Measurements from ENCODE around the gene MST1. TPM values are rescaled to one million over a fixed set of nuclear protein-coding genes. Genes with fewer than 3 reads are reported as not detected.

Gene MST1
- total and polyA plus RNA-seq, 2 donors (not counting 1 experiment from before 2014, with no cell fraction given): 3.5 to 6.6 TPM

DNA sequence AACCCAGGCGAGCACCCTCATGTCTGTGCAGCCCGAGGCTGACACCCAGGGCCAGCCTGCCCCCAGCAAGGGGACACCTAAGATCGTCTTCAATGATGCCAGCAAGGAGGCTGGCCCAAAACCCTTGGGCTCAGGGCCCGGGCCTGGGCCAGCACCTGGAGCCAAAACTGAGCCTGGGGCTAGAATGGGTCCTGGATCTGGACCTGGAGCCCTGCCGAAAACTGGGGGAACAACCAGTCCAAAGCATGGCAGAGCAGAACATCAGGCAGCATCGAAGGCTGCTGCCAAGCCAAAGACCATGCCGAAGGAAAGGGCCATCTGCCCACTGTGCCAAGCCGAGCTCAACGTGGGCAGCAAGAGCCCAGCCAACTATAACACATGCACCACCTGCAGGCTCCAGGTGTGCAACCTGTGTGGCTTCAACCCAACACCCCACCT is 46.5 kb downstream of the MST1 start:
- no peak for DNase-seq (ENCODE audit: low read depth in 2 of 2)
- Histone ChIP-seq H4K20me1 (ENCODE audit: control insufficient read depth, extremely low read depth, insufficient read depth, low read length) (no peaks in the 10 kb centered on the region), H3K4me1 (ENCODE audit: control insufficient read depth, extremely low read depth, insufficient read depth, low read length) (no peaks in the 10 kb centered on the region), H3K4me3 (replicated peaks in 1 of 4; ENCODE audit: control extremely low read depth in 1 of 4, insufficient read depth in 1 of 4, low read depth in 3 of 4, low read length in 4 of 4) (no peak overlapping the region), H3K4me2 (ENCODE audit: extremely low read depth, insufficient read depth, low read length) (no peak overlapping the region), H3K9me3 (ENCODE audit: control insufficient read depth, insufficient read depth, low read depth, low read length) (no peaks in the 10 kb centered on the region), H3K79me2 (ENCODE audit: control insufficient read depth, insufficient read depth, low read length) (no peaks in the 10 kb centered on the region), H3K27me3 (ENCODE audit: control insufficient read depth, insufficient read depth, low read length) (no peaks in the 10 kb centered on the region), H3K9ac (ENCODE audit: insufficient read depth, low read length) (no peak overlapping the region), H3K27ac (ENCODE audit: insufficient read depth, low read length) (no peak overlapping the region), H2AFZ (ENCODE audit: low read length) (no peak overlapping the region), H3K36me3 (ENCODE audit: control insufficient read depth, insufficient read depth, low read length) (no peaks in the 10 kb centered on the region)
- TF ChIP-seq CTCF (conservative IDR thresholded peaks at IDR 0.05 in 1 of 2, IDR thresholded peaks at IDR 0.05 in 1 of 2; ENCODE audit: low read depth in 1 of 2, low read length in 2 of 2): no peak
- no peak for TF ChIP-seq EZH2 (IDR thresholded peaks at IDR 0.05; ENCODE audit: low read length, missing control alignments)

DNA sequence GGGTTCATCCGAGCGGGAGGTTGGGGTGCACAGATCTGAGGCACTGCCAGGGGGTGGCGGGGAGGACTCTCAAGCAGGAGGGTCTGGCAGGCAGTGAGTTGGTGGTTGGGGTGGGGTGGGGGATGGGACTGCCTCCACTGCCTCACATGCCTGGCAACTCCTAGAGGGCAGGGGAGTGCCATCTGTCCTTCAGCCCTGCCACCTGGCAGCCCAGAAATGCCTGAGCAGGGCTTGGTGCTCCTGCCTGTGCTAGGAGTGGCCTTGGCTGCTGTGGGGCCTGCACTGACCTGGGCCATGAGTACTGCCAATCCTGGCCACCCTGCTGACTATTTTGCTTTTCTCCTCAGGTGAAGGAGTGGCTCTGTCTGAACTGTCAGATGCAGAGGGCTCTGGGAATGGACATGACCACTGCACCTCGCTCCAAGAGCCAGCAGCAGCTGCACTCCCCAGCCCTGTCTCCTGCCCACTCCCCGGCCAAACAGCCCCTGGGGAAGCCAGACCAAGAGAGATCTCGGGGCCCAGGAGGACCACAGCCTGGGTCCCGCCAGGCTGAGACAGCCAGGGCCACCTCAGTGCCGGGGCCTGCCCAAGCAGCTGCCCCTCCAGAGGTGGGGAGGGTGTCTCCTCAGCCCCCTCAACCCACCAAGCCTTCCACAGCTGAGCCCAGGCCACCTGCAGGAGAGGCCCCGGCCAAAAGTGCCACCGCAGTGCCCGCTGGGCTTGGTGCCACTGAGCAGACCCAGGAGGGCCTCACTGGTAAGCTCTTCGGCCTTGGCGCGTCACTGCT is 47.2 kb downstream of the MST1 start:
- H3K4me2 ChIP-seq (ENCODE audit: extremely low read depth, insufficient read depth, low read length): no peak overlapping the region
- H3K9ac ChIP-seq (ENCODE audit: insufficient read depth, low read length): no peak overlapping the region
- no peaks in the 10 kb centered on the region for H3K27me3 ChIP-seq (ENCODE audit: control insufficient read depth, insufficient read depth, low read length)
- H3K4me1 ChIP-seq (ENCODE audit: control insufficient read depth, extremely low read depth, insufficient read depth, low read length): no peaks in the 10 kb centered on the region
- H3K36me3 ChIP-seq (ENCODE audit: control insufficient read depth, insufficient read depth, low read length): no peaks in the 10 kb centered on the region
- H2AFZ ChIP-seq (ENCODE audit: low read length): no peak overlapping the region
- H4K20me1 ChIP-seq (ENCODE audit: control insufficient read depth, extremely low read depth, insufficient read depth, low read length): no peaks in the 10 kb centered on the region
- no peak overlapping the region for H3K4me3 ChIP-seq (replicated peaks in 1 of 4; ENCODE audit: control extremely low read depth in 1 of 4, insufficient read depth in 1 of 4, low read depth in 3 of 4, low read length in 4 of 4)
- no peak overlapping the region for H3K27ac ChIP-seq (ENCODE audit: insufficient read depth, low read length)
- no peak for TF ChIP-seq CTCF (conservative IDR thresholded peaks at IDR 0.05 in 1 of 2, IDR thresholded peaks at IDR 0.05 in 1 of 2; ENCODE audit: low read depth in 1 of 2, low read length in 2 of 2)
- TF ChIP-seq EZH2 (IDR thresholded peaks at IDR 0.05; ENCODE audit: low read length, missing control alignments): no peak
- no peaks in the 10 kb centered on the region for H3K79me2 ChIP-seq (ENCODE audit: control insufficient read depth, insufficient read depth, low read length)
- no peak for DNase-seq (ENCODE audit: low read depth in 2 of 2)
- H3K9me3 ChIP-seq (ENCODE audit: control insufficient read depth, insufficient read depth, low read depth, low read length): no peaks in the 10 kb centered on the region

- Histone ChIP-seq H3K9me3 (ENCODE audit: control insufficient read depth, insufficient read depth, low read depth, low read length) (no peaks in the 10 kb centered on the region), H2AFZ (ENCODE audit: low read length) (no peak overlapping the region), H3K27me3 (ENCODE audit: control insufficient read depth, insufficient read depth, low read length) (no peaks in the 10 kb centered on the region), H3K36me3 (ENCODE audit: control insufficient read depth, insufficient read depth, low read length) (no peaks in the 10 kb centered on the region), H3K4me3 (replicated peaks in 1 of 4; ENCODE audit: control extremely low read depth in 1 of 4, insufficient read depth in 1 of 4, low read depth in 3 of 4, low read length in 4 of 4) (no peak overlapping the region), H3K79me2 (ENCODE audit: control insufficient read depth, insufficient read depth, low read length) (no peaks in the 10 kb centered on the region), H3K27ac (ENCODE audit: insufficient read depth, low read length) (no peak overlapping the region), H3K9ac (ENCODE audit: insufficient read depth, low read length) (no peak overlapping the region), H4K20me1 (ENCODE audit: control insufficient read depth, extremely low read depth, insufficient read depth, low read length) (no peaks in the 10 kb centered on the region), H3K4me2 (ENCODE audit: extremely low read depth, insufficient read depth, low read length) (no peak overlapping the region), H3K4me1 (ENCODE audit: control insufficient read depth, extremely low read depth, insufficient read depth, low read length) (no peaks in the 10 kb centered on the region)
- DNase-seq (ENCODE audit: low read depth in 2 of 2): no peak
- TF ChIP-seq CTCF (conservative IDR thresholded peaks at IDR 0.05 in 1 of 2, IDR thresholded peaks at IDR 0.05 in 1 of 2; ENCODE audit: low read depth in 1 of 2, low read length in 2 of 2): no peak
- TF ChIP-seq EZH2 (IDR thresholded peaks at IDR 0.05; ENCODE audit: low read length, missing control alignments): no peak
These were observed 48.0 kb downstream of the MST1 start for GRCh38 chr3:49641292-49641691.
